GM18499 (cell line): Measurements from ENCODE around the gene NDUFV3.
"Not testable (repeated sequence)": the region's sequence is repeated elsewhere in the genome, so short reads cannot be mapped to it uniquely, and the experiment has no call there.

Experiments used
- ATAC-seq: cut with Tn5 transposase; IDR thresholded peaks from one replicate; pipeline ENCODE4 v1.9.1; 2021; ENCODE audit warnings: moderate number of reproducible peaks; ENCODE audit not compliant: insufficient read depth, unreplicated experiment

Gene NDUFV3

GRCh38 chr21:42892931-42893755 lies at the start of gene NDUFV3:
Gene NDUFV3 (plus strand): TSS chr21:42893309. CDS start chr21:42893334, 25 bp downstream.
- peak; percentile 51 for ATAC-seq

- ATAC-seq = no peak
Observed at GRCh38 chr21:42844411-42845113, 48.5 kb upstream of the NDUFV3 start.

GRCh38 chr21:42845296-42845965 lies 47.7 kb upstream of the NDUFV3 start:
- no peak for ATAC-seq

- no peak for ATAC-seq
Observed at GRCh38 chr21:42846221-42846620, 46.9 kb upstream of the NDUFV3 start.

GRCh38 chr21:42847051-42847707 lies 45.9 kb upstream of the NDUFV3 start:
- ATAC-seq = no peak

- no peak for ATAC-seq
Observed at GRCh38 chr21:42847726-42848125, 45.4 kb upstream of the NDUFV3 start.

GRCh38 chr21:42848144-42848931 lies 44.8 kb upstream of the NDUFV3 start:
- ATAC-seq = not testable (repeated sequence)

- ATAC-seq = no peak
Observed at GRCh38 chr21:42848932-42849758, 44.0 kb upstream of the NDUFV3 start.

- ATAC-seq = no peak
Observed at GRCh38 chr21:42849759-42850412, 43.2 kb upstream of the NDUFV3 start.

- ATAC-seq = no peak
Observed at GRCh38 chr21:42850463-42850862, 42.6 kb upstream of the NDUFV3 start.

GRCh38 chr21:42850866-42851391 lies 42.2 kb upstream of the NDUFV3 start:
- ATAC-seq = no peak

GRCh38 chr21:42851812-42852665 lies 41.1 kb upstream of the NDUFV3 start:
- ATAC-seq = no peak

- ATAC-seq = no peak
Observed at GRCh38 chr21:42852925-42853570, 40.1 kb upstream of the NDUFV3 start.

- no peak for ATAC-seq
Observed at GRCh38 chr21:42853621-42854020, 39.5 kb upstream of the NDUFV3 start.

GRCh38 chr21:42854246-42855010 lies 38.7 kb upstream of the NDUFV3 start:
- ATAC-seq = no peak
